CD1c-positive myeloid dendritic cell (primary cell): ENCODE data around the gene BTN2A1.
"Not testable (repeated sequence)": the region's sequence is repeated elsewhere in the genome, so short reads cannot be mapped to it uniquely, and the experiment has no call there.

Source experiments
- DNase-seq: peaks from one replicate; pipeline ENCODE4 v3.0.0-alpha.2; 2016; ENCODE audit errors: extremely low spot score

Gene BTN2A1

DNA sequence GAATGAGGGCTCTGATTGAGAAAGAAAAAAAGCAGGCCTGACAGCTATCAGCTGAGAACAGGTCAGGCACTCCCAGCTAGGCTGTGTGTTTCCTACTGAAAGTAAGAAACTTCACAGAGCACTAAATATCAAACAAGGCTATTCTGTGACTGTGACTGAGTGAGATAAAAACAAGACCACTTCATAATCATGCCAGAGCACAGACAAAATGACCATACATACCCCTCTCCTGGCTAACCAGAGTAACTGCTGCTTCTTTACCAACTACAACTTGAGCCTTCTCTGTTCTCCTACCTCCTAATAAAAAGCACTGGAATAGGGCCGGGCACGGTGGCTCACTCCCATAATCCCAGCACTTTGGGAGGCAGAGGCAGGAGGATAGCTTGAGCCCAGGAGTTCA is 35.5 kb downstream of the BTN2A1 start:
- no peak for DNase-seq

GRCh38 chr6:26494117-26494516 is 36.4 kb downstream of the BTN2A1 start:
- no peak for DNase-seq

DNA sequence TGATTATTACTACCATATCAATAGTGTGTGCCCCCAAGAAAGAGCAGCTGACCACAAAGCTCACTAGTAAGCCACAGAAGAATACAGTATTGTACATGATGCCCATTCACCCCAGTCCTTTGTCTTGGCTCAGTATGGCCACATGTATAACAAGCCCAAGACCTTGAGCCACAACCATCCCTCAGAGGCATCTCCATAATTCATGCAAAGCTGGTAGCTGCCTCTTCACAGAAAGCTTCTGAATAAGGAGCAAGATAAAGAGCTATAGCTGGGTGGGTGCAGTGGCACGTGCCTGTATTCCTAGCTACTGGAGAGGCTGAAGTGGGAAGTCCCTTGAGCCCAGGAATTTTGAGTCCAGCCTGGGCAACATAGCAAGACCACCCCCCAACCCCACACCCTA is 37.5 kb downstream of the BTN2A1 start:
- DNase-seq: no peak

GRCh38 chr6:26497610-26498009 is 39.9 kb downstream of the BTN2A1 start:
- DNase-seq: no peak

DNA sequence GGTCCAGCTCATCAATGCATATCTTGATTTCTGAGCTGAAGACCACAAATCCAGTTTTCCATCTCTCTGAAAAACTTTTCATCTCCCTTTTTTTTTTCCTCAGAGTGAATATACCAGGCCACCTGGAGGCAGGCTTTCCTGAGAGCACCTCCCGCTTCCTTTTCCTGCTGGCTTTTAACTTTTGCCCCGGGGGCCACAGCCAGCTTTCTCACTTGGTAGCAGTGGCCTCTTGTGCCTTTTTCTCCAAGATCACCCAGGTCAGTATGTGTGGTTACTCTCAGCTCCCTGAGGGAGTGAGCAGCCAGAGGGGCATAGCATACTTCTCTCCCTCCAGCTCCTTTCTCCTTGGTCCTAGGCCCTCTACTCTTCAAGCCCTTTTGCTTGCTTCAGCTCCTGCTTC is 42.3 kb downstream of the BTN2A1 start, which contains the start of gene BTN1A1:
Gene BTN1A1 (plus strand): TSS at position 202 of the 400 bp plus-strand sequence. CDS start 984 bp downstream, outside the sequence.
- DNase-seq: no peak

GRCh38 chr6:26501482-26501986 is 43.8 kb downstream of the BTN2A1 start:
- peak; percentile 46 for DNase-seq

- DNase-seq: no peak
Observed at GRCh38 chr6:26502165-26502564, 44.4 kb downstream of the BTN2A1 start.

GRCh38 chr6:26502626-26503025 is 44.9 kb downstream of the BTN2A1 start:
- DNase-seq: peak; percentile 38

GRCh38 chr6:26507658-26508057 is 49.9 kb downstream of the BTN2A1 start:
- DNase-seq: no peak

- DNase-seq: not testable (repeated sequence)
Observed at GRCh38 chr6:26511033-26511432, 53.3 kb downstream of the BTN2A1 start.

GRCh38 chr6:26514984-26515383 is 57.2 kb downstream of the BTN2A1 start:
- DNase-seq: no peak

DNA sequence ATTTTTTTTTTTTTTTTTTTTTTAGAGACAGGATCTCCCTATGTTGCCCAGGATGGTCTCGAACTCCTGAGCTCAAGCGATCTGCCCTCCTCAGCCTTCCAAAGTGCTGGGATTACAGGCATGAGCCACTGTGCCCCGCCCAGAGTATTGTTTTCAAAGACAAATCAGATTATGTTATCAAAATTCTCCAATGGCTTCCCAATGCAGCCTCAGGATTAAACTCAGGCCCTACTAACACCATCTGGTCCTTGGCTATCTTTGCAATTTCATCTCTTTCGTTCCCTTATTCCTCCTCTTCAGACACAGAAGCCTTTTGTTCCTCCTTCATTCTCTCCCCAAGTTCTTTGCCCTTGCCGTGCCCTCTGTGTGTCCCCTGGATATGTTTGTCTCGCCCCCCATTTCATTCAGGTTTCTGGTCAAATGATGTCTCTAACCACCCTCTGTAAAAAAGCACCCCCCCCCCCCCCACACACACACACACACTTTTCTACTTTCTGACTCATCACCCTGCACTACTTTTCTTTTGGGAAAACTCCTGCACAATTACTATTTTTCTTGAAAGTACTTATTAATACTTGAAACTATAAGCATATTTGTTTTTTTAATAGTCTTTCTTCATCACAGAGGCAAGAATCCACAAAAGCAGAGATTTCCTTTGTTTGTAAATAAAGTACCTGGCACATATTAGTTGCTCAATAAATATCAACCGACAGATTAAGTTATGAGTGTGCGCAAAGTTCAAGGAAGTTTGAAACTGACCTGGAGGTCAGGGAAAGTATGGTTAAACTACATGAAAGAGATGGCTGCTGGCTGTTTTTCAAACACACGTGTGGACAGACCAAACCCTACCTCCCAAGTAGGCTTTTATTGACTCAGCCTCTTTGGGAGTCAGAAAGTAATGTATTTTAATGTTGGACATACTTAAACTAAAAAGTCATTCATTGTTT is 59.0 kb downstream of the BTN2A1 start:
- no peak for DNase-seq
